ENCODE measurements around the gene RAB12. TPM values are rescaled to one million over a fixed set of nuclear protein-coding genes. Genes with fewer than 3 reads are reported as not detected.
"Not testable (repeated sequence)": the region's sequence is repeated elsewhere in the genome, so short reads cannot be mapped to it uniquely, and the experiment has no call there.

Gene RAB12
- total RNA-seq, 1 donor from 2014 or later = 60.5 TPM

DNA sequence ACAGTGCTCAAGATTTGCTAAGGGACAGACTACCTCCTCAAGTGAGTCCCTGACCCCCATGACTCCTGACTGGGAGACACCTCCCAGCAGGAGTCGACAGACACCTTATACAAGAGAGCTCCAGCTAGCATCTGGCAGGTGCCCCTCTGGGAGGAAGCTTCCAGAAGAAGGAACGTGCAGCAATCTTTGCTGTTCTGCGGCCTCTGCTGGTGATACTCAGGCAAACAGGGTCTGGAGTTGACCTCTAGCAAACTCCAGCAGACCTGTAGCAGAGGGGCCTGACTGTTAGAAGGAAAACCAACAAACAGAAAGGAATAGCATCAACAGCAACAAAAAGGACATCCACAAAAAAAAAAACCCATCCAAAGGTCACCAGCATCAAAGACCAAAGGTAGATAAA lies 38.1 kb downstream of the RAB12 start:
- DNase-seq = not testable (repeated sequence)

DNA sequence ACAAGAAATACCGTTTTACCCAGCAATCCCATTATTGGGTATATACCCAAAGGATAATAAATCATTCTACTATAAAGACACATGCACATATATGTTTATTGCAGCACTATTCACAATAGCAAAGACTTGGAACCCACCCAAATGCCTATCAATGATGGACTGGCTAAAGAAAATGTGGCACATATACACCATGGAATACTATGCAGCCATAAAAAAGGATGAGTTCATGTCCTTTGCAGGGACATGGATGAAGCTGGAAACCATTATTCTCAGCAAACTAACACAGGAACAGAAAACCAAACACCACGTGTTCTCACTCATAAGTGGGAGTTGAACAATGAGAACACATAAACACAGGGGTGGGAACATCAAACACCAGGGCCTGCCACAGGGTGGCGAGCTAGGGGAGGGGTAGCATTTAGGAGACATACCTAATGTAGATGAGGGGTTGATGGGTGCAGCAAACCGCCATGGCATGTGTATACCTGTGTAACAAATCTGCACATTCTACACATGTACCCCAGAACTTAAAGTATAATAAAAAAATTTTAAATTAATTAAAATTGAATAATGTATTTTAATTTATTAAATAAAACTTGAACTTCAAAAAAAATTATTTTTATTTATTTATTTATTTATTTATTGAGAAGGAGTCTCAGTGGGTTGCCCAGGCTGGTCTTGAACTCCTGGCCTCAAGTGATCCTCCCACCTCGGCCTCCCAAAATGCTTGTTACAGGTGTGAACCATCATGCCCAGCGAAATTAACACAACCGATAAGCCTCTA lies 42.4 kb downstream of the RAB12 start:
- DNase-seq = not testable (repeated sequence)

DNA sequence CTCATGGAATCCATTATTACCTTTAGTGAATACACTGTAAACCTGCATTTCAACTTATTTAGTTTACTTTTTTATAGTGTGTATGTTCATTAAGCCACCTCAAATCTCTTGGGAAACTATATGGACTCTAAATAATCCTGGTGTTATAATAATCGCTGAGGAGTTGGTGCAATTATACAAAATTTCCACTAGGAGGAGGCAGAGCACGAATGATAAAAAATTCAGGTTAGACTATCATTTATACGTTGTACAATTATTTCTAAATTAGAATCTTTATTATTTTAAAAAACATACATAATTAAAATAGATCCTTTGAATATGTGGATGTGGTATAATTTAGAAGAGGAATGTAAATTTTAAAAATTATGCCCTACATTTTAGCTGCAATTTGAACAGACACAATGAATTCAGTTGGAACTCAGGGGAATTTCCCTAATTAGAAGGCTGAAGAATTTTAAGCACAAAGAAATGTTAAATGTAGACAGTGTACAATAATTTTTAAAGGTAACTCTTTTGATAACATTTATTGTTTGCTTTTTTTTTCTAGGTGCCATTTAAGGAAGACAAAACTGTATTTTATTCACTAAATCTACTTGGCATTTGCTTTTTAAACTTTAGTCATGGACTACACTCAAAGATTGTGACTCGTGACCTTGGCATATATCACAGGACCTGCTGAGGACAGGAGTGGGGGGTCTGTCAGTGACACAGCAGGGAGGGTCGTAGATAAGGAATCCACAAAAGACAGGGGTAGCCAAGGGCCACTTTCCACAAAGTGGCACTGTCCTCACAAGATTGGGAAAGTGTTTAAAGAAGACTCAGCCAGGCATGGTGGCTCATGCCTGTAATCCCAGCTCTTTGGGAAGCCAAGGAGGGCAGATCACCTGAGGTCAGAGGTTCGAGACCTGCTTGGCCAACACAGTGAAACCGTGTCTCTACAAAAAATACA lies 45.5 kb downstream of the RAB12 start:
- no peak for DNase-seq

DNA sequence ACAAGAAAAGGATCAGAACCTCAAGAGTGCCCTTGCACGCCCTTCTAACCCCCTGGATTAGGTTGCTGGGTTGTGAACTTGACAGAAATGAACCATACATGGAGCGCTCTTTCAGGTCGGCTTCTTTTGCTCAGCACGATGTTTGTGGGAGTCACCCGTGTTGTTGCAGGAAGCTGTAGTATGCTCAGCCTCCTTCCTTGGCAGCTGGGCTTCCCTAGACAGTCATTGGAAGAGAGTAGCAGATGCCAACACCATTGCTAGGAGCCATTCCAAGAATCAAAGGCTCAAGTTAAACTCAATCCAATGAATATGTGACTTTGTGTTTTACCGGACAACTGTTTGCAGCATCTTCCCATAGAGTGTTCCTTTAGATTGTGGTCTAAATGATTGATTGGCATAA lies 47.0 kb downstream of the RAB12 start:
- no peak for DNase-seq

DNA sequence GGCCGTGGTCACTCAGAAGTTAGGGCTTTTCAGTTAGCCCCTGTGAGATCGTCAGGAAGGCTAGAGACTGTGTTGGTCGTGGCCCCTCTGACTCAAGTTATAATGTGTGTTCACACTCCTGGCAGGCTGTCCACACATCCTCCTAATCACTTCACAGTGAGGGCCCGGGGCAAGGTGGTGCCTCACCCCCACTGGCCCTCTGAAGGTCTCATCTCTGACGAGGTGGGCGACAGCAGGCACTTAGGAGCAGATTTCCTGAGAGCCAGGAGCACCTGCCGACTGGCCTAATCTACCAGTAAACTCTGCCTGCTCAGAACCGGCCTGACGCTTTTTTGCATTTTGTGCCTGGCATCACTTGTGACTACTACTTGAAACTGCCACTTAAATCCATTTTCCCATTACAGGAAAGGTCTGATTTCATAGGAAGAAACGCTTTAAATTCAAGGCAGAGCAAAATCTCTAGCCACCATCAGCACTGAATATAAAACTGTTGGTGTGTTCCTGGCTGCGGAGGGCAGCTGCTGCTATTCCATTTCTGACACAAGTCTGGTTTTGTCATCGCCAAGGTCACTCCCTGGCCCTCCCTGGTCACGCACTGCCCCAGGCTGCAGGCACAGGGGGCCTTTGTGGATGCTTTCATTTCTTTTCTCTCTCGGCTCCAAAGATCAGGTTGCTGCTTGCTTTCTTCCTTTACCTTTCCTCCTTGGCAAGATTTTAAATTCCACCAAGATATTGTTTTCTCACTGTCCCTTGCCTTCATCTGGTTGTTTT lies 48.0 kb downstream of the RAB12 start:
- no peak for DNase-seq

DNA sequence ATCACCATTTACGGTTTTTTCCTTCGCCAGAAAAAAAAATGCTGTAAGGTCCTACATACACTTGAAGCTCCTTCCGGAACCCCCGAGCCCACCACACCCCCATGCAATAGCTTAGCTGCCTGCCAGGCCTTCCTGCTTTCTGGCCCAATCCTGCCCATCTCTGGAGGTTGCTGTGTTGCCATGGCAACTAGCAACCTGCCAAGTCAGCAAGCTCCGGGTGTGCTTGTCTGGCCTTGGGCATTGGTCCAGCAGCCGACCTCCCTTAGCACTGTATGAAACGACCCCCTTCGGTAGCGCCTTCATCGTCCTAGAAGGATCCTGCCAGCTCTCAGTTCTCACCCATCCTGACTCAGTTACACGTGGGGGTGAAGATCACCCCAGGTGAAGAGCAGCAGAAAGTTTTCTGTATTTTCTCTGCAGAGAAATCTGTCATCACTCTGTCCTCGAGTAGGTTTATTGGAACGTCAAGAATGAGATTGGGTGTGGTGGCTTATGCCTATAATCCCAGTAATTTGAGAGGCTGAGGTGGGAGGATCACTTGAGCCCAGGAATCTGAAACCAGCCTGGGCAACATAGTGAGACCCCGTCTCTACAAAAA lies 48.7 kb downstream of the RAB12 start:
- DNase-seq = no peak

DNA sequence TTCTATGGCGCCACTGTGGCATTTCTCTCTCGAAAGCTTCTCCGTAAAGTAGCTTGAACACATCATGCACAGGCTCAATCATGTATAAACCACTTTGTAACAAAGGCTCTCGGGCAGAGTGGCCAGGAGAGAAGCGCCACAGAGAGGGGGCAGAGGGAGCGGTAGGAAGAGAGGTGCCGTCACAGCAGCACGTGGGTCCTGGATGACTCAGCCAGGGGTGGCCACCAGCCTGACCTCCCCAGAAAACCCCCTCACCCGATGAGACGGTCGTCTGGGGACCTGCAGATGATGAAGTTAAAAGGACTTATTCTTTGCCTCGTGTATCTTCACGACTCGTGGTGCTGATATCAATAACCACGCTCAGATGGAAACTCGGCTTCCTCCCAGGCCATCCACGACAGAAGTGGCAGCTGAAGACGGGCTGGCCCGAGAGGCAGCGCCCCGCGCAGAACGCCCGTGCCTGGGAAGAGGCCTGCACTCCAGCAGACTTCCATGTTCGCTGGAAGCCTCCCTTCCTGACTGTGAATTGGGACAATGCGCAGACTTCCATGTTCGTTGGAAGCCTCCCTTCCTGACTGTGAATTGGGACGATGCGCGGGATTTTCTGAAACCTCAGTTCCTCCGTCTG lies 49.7 kb downstream of the RAB12 start:
- no peak for DNase-seq

DNA sequence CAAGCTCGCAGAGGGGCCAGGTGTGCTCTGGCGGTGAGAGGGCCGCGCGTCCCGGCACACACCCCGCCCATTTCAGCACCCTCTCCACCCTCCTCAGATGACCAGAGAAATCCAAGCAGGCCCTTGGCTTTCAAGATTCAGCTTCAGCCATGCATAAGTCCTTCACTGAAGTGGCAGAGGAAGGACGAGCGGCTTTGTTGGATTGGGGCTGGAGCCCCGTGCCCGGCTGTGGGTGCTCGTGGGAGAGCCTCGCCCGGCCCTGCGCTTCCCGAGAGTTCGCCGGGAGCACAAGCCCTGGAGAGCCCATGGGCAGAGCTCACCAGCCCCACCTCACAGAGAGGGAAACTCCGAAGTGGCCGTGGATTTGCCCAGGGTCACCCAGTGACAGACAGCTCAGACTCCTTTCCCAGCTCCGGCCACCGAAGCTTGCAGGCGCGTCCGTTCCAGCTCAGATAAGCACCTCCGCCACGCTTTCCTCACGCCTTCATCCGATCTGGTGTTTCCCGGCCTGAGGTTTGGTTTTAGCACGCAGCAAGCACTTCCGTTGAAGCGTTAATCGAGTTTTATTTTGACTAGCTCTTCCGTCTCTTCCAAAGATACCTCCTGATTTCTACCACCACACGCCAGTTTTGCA lies 50.5 kb downstream of the RAB12 start:
- DNase-seq = no peak

DNA sequence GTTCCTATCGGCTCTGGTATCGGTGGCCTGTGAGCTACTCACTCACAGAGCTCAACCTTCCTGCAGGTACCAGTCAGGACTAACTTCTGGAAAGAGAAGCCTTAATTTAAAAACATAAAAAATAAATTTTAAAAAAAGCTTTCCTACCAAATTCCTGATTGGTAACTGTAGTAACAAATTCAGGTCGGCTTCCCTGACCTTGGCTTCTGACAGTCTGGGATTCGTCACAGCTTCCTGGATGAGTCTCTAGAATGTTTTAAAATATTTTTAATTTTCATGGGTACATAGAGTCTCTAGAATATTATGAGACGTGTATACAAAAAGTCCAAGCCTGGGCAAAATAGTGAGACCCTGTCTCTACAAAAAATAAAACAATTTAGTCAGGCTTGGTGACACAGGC lies 51.1 kb downstream of the RAB12 start:
- no peak for DNase-seq

DNA sequence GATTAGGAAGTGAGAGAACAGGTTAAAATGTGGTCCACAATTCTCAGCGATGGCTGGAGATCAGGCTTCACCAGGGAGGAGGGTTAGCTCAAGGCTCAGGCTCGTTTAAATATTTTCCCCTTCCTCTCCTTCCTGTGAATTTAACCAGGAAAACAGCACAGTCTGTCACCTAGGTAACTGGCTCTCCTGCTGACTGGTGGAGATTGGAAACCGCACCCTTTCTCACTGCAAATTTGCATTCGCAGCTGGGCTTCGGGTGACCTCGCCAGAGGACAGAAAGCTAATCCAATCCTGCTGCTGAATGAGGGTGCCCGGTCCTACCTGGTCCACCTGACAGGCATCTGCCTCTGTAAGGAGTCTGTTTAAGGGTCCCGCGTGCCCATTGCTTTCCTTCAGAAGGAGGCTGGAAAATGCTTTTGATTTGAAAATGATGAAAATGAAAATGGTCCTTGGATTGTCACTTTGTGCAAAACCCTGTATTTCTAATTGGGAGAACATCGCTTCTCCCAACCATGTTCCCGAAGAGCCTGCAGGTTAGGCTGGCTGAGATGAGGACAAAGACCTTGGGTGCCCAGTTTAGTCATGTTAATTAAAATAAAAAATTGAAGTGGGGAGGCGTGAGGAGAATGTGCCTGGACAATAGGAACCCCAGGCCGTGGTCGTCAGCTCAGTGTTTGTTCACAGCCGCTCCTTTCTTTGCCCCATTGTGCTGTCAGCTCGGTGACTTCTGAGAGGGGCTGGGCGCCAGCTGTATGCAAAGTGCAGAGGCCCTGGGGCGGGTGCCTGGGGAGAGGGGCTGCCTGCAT lies 52.7 kb downstream of the RAB12 start:
- no peak for DNase-seq

DNA sequence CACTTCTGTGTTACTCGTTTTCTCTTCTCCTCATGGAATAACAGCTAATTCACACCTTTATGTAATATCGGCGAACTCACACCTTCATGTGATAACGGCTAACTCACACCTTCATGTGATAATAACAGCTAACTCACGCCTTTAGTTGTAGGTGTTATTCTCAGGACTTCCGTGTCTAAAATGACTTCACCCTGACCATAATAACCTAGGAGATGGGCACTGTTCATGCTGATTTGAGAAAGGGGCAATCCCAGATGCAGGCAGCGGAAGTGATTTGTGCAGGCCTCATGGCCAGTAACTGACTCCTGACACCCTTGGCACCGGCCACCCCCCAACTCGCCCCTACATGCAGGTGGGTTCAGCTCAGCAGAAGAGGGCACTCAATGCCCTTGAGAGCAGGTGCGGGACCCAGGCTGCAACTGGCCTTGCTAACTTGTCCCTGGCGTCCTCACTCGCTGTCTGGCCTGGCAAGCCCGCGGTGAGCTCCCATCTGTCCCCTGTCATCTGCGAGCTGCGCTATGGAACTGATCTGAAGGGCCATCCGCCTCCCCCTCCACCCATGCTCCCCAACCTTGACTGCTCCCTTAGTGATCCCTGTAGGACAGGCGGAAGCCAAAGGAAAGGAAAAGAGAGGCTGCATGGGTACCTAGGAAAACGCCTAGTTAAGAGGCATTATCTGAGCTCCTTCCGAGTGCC lies 53.5 kb downstream of the RAB12 start:
- no peak for DNase-seq

DNA sequence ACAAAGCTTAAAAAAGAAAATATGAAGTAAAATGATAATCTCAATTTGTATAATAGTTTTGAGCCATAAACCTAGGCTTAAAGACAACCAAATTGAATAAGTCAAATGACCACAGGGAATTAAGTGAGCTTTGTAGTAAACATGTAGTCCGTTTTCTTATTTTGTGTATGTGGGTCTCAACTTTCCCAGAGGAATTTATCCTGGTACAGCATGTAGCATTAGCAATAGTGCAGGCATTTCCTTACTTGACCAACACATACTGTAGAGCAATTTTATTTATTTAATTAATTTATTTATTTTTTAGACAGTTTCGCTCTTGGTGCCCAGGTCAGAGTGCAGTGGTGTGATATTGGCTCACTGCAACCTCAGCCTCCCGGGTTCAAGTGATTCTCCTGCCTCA lies 58.6 kb downstream of the RAB12 start:
- DNase-seq = no peak

DNA sequence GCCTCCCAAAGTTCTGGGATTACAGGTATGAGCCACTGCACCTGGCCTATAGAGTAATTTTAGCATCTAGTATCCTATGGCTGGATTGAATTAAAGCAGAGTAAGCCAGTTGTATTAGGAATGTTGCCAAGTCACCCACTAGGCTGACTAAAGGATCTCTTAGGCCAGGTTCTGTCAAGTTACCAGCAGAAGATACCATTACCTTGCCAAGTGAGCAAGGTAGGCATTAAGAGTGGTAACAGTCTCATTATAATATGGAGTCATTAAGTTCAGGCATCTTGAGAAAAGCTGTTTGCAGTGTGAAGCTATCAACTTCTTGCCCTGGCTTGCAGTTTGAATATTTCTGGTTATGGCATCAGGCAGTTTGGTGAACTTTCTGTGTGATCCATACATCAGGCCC lies 59.1 kb downstream of the RAB12 start:
- DNase-seq = no peak

DNA sequence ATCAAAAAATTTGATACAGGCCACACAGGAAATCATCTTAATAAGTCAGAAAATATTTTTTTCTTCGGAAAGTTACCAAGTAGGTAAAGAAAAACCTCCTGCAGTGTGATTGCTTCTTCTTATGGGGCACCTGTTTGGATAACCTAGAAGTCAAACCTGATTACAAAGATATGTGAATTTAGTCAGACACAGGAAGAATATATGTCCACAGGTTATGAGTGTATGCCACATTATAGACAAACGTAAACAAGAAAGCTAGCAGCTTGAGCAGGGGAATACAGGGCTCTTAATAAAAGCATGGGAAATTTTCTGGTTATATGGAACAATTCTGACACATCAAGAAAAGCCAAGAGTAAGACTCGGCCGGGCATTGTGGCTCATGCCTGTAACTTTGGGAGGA lies 60.3 kb downstream of the RAB12 start:
- DNase-seq = no peak

DNA sequence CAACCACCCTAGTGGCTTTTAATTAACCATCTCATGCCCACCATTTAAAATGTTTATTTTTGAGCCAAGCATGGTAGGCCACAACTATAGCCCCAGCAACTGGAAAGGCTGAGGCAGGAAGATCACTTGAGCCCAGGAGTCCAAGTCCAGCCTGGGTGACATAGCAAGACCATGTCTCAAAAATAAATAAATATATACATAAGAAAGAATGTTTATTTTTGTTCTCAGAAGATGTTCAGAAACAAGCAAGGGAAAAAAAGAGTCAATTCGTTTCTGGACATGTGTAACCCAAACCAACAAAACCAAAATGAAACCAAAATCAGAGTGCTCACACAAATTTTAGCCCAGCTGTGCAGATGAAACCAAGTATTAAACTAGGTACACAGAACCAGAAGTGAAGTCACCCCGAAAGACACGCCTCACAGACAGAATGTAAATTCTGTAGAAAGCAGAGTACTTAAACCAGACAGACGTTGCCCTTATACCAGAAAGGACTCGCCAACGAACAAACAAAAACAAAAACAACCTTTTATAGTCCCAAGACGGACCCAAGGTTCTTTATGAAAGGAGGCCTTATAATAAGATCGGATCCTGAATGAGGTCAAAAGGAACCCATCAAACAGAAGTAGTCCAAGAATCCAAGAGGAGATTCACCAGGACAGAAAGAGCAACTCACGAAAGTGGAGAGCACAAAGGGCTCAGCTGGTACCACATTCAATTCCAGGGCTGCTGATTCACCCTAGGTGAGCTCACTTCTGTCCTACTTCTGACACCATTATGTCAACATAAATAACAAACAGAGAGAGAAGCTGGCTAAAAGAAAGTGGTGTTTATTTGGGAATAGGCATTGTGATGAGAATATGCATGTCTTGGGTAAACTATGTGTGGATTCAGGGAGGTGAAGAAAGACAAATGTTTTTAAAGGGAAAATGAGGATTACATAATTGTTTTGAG lies 64.3 kb downstream of the RAB12 start:
- DNase-seq = no peak

DNA sequence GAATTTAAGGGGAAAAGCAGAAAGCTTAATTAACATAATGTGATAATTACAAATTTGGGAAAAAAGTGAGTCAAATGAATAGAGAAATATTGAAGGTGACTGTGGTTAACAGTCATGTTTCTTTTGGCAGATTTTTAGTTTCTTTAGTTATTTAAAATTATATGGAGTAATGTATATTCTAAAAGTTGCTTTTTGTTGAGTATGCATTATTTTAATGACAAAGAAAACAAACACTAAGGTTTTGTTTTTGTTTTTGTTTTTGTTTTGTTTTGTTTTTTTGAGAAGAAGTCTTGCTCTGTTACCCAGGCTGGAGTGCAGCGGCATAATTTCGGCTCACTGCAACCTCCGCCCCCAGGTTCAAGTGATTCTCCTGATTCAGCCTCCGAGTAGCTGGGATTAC lies 65.8 kb downstream of the RAB12 start:
- DNase-seq = no peak

DNA sequence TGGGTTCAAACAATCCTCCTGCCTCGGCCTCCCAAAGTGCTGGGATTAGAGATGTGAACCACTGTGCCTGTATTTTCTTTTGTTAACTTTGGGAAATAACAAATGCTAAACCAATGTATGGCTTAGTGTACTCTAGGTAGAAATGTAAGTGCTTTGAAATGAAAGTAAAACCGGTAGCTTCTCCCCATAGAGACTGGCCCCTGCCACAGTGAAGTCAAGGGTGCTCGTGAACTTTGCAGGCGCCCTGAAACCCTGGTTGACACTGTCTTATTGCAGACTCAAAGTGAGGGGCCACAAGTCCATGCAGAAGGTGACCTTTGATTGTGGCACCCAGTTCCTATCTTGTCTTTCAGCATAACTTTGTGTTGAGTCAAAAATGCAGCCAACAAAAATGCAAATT lies 72.0 kb downstream of the RAB12 start:
- no peak for DNase-seq

DNA sequence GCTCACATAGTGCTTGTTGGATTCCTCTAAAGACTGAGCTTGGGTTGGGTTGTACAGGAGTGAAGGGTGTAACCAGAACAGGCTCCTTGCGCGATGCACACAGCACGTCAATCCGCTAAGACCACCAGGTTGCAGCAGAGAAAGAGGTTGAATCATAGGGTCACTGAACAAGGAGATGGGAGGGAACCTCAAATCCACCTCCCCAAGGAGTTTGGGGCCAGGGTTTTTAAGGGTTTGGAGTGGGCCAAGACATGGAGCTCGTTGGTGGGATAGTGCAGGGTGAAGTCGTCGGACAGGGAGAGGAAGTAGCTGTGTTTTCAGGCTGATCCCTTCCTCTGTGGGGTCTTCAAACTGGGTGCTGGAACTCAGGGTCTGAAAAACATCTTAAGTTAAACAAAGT lies 75.3 kb downstream of the RAB12 start:
- no peak for DNase-seq

All from skin of body (tissue), 2 donors.